Hematopoietic multipotent progenitor cell treated with erythropoietin and hydrocortisone succinate and interleukin-3 and kit ligand, for 6 days (in vitro differentiated cells): Measurements from ENCODE around the gene NOX3.
"Not testable (repeated sequence)": the region's sequence is repeated elsewhere in the genome, so short reads cannot be mapped to it uniquely, and the experiment has no call there.

ENCODE experiments used
- DNase-seq: peaks from one replicate; pipeline ENCODE4 v3.0.0-alpha.2; 2015

The NOX3 gene

GRCh38 chr6:155468543-155468942 is 12.9 kb upstream of the NOX3 start:
- DNase-seq, result not testable (repeated sequence)

- DNase-seq, result no peak
Measured at GRCh38 chr6:155466539-155466938, 10.9 kb upstream of the NOX3 start.

DNA sequence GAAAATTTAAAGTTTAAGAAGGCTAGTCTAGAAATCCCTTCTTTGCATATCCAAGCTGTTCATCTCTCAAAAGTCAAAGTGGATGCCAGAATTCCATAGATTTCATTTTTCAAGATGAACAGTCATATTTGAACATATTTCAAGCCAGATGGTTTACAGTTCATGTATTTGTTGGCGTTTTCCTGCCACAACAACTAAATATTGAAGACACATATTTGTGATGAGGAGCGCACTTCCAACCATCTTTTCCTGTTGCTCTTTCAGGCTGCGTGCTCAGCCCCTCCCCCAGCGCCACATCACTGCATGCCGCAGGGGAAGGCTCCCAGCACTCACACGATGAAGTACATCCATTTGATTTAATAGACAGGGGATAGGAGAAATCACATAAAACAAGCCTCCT is 5.9 kb upstream of the NOX3 start:
- no peak for DNase-seq

GRCh38 chr6:155454471-155454870 is 1.2 kb downstream of the NOX3 start:
- peak; percentile 70 for DNase-seq

DNA sequence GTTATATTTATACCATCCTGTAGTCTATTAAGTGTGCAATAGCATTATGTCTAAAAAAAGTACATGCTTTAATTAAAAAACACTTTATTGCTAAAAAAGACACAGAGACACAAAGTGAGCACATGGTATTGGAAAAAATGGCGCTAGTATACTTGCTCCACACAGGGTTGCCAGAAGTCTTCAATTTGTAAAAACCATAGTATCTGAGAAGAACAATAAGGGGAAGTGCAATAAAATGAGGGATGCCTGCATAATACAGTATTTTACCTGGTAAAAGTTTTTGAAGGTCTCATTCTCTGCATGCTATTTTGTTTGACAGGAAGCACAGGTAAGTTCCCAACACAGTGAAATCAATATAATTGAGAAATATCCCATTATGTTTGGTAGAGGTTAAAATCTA is 1.6 kb downstream of the NOX3 start:
- DNase-seq, result peak; percentile 28

DNA sequence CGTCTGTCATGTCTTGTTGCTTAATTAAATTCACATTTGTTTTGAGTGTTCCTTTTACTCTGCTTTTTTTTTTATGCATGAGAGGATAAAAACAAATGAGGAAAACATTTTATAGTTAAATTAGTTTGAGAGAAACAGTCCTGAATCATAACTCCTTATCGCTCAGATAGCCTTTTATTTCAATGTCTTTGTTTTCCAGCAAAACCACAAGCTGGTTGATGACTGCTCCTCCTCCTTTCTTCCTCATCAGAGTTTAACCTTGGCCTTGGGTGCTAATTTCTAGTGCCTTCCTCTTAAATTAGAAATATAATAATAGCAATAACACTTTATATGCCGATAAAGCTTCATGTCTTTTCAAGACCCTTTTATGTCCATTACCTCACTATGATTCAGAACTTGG is 3.1 kb downstream of the NOX3 start:
- peak; percentile 15 for DNase-seq

- not testable (repeated sequence) for DNase-seq
Measured at GRCh38 chr6:155451530-155451929, 4.1 kb downstream of the NOX3 start.

DNA sequence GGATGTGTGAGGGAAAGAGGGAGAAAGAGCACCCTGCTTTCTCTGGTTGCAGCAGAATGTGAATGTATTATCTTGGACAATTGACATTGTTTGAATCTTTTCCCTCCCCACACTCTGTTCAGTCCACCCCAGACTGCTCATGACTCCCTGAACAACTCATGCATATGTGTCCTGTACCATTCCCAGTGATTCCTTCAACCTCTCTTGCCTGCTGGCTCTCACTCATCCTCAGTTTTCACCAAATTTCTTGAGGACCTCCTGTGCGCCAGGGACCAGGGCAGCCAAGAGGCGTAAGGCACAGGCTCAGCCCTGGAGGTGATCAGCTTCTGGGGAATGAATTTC is 5.4 kb downstream of the NOX3 start:
- DNase-seq, result no peak

DNA sequence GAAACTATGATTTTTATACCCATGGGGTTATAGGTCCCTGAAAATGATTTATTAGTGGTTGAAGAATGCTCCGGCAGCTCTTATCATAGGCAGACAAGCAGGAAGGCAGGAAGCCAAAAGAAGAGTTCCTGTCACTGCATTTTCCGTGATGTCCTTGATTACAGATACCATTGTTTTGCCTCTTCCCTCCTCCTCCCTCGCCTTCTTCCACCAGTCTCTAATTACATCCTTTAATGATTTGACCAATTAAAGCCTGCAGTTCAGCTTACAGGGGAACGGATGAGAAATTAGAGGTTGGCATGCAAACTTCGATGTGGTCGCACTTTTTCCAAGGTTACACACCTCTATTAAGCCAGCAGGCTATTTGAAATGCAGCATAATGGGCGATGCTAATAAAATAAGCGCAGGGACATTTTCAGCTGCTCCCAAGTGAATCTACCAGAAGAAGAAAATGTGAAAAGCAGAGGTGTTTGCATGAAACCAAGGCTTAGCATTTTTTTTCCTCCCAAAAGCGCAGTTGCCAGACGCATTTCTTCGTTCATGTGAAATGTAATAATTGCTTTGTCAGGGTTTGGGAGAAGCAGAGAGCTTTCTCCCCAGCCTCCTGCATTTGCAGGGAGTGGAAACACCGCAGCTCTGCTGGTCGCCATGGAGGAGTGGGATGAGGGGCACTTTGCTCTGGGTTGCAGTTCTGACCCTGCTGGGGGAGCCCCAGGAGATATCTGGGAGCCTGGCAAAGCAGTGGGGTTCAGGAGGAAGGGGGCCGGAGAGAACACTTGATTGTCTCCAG is 6.0 kb downstream of the NOX3 start:
- DNase-seq, result peak; percentile 78

- DNase-seq, result peak; percentile 9
Measured at GRCh38 chr6:155448668-155449449, 6.8 kb downstream of the NOX3 start.

DNA sequence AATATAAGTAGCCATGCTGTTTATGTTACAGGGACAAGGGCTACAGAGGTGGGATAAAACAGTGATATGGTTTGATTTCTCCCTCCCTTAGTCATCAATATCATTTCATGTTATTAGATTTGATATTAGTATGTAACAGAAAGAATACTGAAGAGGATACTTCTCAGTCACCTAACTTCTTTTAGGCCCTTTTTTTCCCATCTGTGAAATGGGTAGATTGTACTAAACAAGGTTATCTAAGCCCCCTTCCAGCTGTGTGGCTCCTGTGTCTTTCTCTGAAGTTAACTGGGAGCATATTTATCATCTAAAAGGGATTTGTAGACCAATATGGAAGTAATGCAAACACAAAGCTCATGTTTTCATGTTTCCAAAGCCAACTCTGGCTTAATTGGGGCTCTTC is 7.7 kb downstream of the NOX3 start:
- DNase-seq, result no peak

- DNase-seq, result no peak
Measured at GRCh38 chr6:155444952-155445903, 10.4 kb downstream of the NOX3 start.

DNA sequence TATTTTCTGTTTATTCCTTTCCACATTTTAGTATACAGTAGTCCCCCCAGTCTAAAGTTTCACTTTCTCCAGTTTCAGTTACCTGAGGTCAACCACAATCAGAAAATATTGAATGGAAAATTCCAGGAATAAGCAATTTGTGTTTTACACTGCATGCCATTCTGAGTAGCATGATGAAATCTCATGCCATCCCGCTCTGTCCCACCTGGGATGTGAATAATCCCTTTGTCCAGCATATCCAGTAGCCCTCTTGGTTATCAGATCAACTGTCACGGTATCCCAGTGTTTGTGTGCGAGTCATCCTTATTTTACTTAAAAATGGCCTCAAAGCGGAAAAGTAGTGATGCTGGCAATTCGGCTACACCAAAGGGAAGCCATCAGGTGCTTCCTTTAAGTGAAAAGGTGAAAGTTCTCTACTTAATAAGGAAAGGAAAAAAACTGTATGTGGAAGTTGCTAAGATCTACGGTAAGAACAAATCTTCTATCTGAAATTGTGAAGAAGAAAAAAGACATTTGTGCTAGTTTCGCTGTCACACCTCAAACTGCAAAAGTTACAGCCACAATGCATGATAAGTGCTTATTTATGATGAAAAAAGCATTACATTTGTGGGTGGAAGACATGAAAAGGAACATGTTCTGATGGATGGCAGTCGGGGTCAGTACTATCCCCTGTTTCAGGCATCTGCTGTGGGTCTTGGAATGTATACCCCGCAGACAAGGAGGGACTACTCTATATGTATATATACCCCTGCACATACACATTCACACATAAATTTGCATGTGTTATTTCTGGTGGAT is 11.3 kb downstream of the NOX3 start:
- no peak for DNase-seq

DNA sequence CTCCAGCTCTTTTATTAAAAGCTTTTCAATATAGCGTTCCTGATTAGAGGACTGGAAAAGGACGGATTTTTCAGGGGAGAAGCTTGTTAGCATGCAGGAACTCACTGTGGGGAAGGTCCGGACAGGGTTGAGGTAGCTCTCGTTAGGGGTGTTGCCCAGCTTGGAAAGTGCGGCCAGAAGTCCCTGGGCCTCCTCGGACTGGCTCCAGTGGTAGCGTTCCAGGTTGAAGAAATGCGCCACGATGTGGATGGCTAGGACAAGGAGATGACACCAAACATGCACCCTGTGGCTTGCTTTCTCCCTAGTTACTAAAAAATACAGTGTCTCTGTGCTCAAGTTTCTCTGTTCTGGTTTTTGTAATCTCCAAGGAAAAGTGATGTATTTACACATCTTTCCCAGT is 12.5 kb downstream of the NOX3 start:
- DNase-seq, result no peak

GRCh38 chr6:155442562-155442961 is 13.1 kb downstream of the NOX3 start:
- no peak for DNase-seq

- DNase-seq, result no peak
Measured at GRCh38 chr6:155441112-155441465, 14.6 kb downstream of the NOX3 start.

- DNase-seq, result no peak
Measured at GRCh38 chr6:155440398-155441111, 15.1 kb downstream of the NOX3 start.

- DNase-seq, result no peak
Measured at GRCh38 chr6:155439376-155439775, 16.3 kb downstream of the NOX3 start.

DNA sequence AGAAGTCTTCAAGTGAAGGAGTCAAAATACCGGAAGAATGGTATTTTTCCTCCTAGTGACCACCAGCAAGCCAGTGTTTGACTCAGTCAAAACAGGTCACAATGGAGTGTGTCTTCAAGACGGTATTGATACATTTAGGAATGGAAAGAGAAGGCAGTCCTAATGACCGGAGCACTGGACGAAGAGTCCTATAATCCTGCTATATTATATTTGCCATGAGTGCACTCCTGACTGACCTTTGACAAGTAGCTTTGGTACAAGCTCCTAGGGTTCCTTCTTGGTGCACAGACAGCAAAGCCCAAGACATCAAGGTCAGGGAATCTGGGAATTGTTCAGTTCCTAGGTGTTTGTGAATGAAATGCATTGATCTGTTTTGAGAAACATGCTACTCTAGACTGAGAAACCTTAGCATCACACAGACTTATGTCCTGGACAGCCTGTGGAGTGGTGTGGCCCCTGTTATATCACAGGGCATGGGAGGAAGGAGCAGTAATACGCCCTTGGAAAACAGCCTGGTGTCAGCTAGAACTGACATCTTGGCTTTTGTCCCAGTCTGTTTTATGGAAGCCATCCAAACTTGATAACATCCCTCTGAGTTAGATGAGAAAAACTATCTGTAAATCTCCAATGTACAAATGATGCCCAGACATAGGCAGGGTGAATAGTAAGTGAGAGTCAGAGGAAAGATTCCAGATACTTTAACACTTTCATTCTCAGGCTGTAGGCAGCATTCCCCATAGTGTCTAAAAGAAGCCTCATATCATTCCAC is 18.5 kb downstream of the NOX3 start:
- DNase-seq, result no peak

GRCh38 chr6:155434829-155435423 is 20.7 kb downstream of the NOX3 start:
- no peak for DNase-seq

GRCh38 chr6:155434096-155434495 is 21.5 kb downstream of the NOX3 start:
- no peak for DNase-seq
